Measurements from ENCODE around the gene DHX40. TPM values are rescaled to one million over a fixed set of nuclear protein-coding genes. Genes with fewer than 3 reads are reported as not detected.

The DHX40 gene
- total RNA-seq, 1 donor from 2014 or later: 17.1 TPM

DNA sequence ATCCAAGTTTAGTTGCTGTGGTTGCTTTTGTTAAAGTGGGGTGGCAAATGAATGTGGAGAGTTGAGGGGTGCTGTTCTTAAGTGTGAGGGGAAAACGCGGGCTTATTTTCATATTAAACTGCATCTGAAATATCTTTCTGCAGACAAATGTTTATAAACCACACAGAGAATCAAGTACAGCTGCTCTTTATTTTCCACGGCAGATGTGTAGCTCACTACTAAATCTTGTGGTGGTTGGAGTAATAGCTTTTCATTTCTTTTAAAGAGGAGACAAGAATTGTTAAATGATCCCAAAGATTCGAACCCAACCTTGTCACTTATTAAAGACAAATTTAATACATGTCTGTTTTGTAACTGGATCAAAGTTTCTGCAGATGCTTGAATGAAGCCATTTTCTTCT, 56.4 kb downstream of the DHX40 start:
- intact Hi-C loops (cut with micrococcal nuclease): loop anchor here (2.0 kb wide), 1 partner anchor 13 kb away; no protein-coding TSS in a partner anchor
- H3K9me3 Mint-ChIP-seq: no peaks in the 10 kb centered on the region
- H3K27me3 Mint-ChIP-seq (ENCODE audit: insufficient read depth): no peaks in the 10 kb centered on the region
- DNase-seq (ENCODE audit: low spot score): no peak
- H3K36me3 Mint-ChIP-seq (ENCODE audit: low read depth): peaks cover 14% of the 10 kb centered on the region
- H3K4me1 Mint-ChIP-seq (ENCODE audit: low read depth): peaks cover 70% of the 10 kb centered on the region
- peak overlapping the region; percentile 13 for H3K27ac Mint-ChIP-seq
- H3K4me3 Mint-ChIP-seq: peak overlapping the region; percentile 97

GRCh38 chr17:59623151-59623550, 57.7 kb downstream of the DHX40 start:
- DNase-seq (ENCODE audit: low spot score): no peak
- Mint-ChIP-seq H3K9me3 (no peaks in the 10 kb centered on the region), H3K36me3 (ENCODE audit: low read depth) (peaks cover 18% of the 10 kb centered on the region), H3K4me3 (peak overlapping the region; percentile 46), H3K27ac (peak overlapping the region; percentile 10), H3K27me3 (ENCODE audit: insufficient read depth) (no peaks in the 10 kb centered on the region), H3K4me1 (ENCODE audit: low read depth) (peaks cover 69% of the 10 kb centered on the region)
- intact Hi-C loops (cut with micrococcal nuclease): no loop called here

DNA sequence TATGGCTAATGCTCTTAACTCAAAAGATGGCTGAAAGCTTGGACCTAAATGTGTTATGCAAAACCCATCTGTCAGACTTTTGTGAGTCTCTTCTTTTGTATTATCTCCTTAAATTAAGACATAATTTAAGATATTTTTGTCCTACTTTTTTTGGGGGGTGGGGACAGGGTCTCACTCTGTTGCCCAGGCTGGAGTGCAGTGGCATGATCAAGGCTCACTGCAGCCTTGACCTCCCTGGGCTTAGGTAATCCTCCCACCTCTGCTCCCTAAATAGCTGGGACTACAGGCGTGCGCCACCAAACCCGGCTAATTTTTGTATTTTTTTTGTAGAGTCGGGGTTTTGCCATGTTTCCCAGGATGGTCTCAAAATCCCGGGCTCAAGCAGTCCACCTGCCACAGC, 61.3 kb downstream of the DHX40 start:
- no peaks in the 10 kb centered on the region for H3K9me3 Mint-ChIP-seq
- peaks cover 66% of the 10 kb centered on the region for H3K4me1 Mint-ChIP-seq (ENCODE audit: low read depth)
- no peak overlapping the region for H3K4me3 Mint-ChIP-seq
- DNase-seq (ENCODE audit: low spot score): no peak
- no peak overlapping the region for H3K27ac Mint-ChIP-seq
- H3K27me3 Mint-ChIP-seq (ENCODE audit: insufficient read depth): no peaks in the 10 kb centered on the region
- intact Hi-C loops (cut with micrococcal nuclease): loop anchor here (1.0 kb wide), 2 partner anchors 7 to 16 kb away; partner anchors contain the start of gene CLTC
- peaks cover 35% of the 10 kb centered on the region for H3K36me3 Mint-ChIP-seq (ENCODE audit: low read depth)

DNA sequence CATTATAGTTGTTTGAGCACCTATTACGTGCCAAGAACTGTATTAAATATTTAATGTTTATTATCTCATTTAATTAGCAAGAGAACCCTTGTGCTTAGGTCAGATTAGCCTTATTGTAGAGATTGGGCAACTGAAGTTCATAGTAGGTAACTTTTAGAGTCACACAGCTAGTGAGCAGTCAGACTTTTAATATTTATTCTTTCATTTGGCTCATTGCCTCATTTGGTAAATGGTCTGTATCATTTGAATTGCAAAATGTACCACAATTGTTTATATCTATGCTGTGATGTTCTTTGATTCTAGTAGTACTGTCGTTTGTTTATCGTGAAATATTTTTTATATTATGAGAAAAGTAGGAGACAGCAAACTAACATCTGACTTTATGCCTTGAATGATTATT, 61.9 kb downstream of the DHX40 start:
- no peaks in the 10 kb centered on the region for H3K9me3 Mint-ChIP-seq
- peaks cover 35% of the 10 kb centered on the region for H3K36me3 Mint-ChIP-seq (ENCODE audit: low read depth)
- DNase-seq (ENCODE audit: low spot score): no peak
- intact Hi-C loops (cut with micrococcal nuclease): loop anchor here (1.0 kb wide), 2 partner anchors 8 to 15 kb away; partner anchors contain the start of gene CLTC
- H3K4me3 Mint-ChIP-seq: no peak overlapping the region
- no peaks in the 10 kb centered on the region for H3K27me3 Mint-ChIP-seq (ENCODE audit: insufficient read depth)
- peak overlapping the region; percentile 75 for H3K27ac Mint-ChIP-seq
- H3K4me1 Mint-ChIP-seq (ENCODE audit: low read depth): peaks cover 62% of the 10 kb centered on the region

DNA sequence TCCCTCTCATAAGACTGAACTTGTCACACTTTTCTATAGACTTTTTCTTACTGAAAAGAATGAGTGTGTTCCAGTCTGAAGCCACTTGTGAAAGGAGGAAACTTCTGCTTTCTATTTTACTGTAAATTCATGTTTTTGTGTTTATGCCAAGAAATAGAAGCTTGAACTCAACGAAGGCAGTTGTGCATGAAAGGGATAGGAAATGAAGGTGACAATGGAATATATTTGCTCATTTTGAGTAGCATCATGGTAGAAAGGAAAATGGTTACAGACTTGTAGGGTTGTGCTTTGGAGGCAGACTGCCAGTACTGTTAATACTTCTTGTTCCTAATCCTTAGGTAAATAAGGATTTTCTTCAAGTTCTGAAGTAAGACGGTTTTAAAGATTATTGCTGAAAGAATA, 62.4 kb downstream of the DHX40 start:
- no peak for DNase-seq (ENCODE audit: low spot score)
- intact Hi-C loops (cut with micrococcal nuclease): loop anchor here (1.0 kb wide), 2 partner anchors 8 to 15 kb away; partner anchors contain the start of gene CLTC
- peaks cover 37% of the 10 kb centered on the region for H3K36me3 Mint-ChIP-seq (ENCODE audit: low read depth)
- peaks cover 62% of the 10 kb centered on the region for H3K4me1 Mint-ChIP-seq (ENCODE audit: low read depth)
- H3K27me3 Mint-ChIP-seq (ENCODE audit: insufficient read depth): no peaks in the 10 kb centered on the region
- H3K4me3 Mint-ChIP-seq: no peak overlapping the region
- H3K9me3 Mint-ChIP-seq: no peaks in the 10 kb centered on the region
- H3K27ac Mint-ChIP-seq: peak overlapping the region; percentile 75

- H3K36me3 Mint-ChIP-seq (ENCODE audit: low read depth): peaks cover 29% of the 10 kb centered on the region
- no peak for DNase-seq (ENCODE audit: low spot score)
- no peak overlapping the region for H3K27ac Mint-ChIP-seq
- H3K9me3 Mint-ChIP-seq: no peaks in the 10 kb centered on the region
- intact Hi-C loops (cut with micrococcal nuclease): no loop called here
- peaks cover 60% of the 10 kb centered on the region for H3K4me1 Mint-ChIP-seq (ENCODE audit: low read depth)
- no peaks in the 10 kb centered on the region for H3K27me3 Mint-ChIP-seq (ENCODE audit: insufficient read depth)
- H3K4me3 Mint-ChIP-seq: no peak overlapping the region
These were observed 63.8 kb downstream of the DHX40 start for GRCh38 chr17:59629174-59629573.

- Mint-ChIP-seq H3K4me1 (ENCODE audit: low read depth) (peaks cover 60% of the 10 kb centered on the region), H3K4me3 (no peak overlapping the region), H3K27ac (no peak overlapping the region), H3K27me3 (ENCODE audit: insufficient read depth) (no peaks in the 10 kb centered on the region), H3K9me3 (no peaks in the 10 kb centered on the region), H3K36me3 (ENCODE audit: low read depth) (peaks cover 27% of the 10 kb centered on the region)
- no peak for DNase-seq (ENCODE audit: low spot score)
- intact Hi-C loops (cut with micrococcal nuclease): no loop called here
These were observed 65.9 kb downstream of the DHX40 start for GRCh38 chr17:59631276-59631675.

DNA sequence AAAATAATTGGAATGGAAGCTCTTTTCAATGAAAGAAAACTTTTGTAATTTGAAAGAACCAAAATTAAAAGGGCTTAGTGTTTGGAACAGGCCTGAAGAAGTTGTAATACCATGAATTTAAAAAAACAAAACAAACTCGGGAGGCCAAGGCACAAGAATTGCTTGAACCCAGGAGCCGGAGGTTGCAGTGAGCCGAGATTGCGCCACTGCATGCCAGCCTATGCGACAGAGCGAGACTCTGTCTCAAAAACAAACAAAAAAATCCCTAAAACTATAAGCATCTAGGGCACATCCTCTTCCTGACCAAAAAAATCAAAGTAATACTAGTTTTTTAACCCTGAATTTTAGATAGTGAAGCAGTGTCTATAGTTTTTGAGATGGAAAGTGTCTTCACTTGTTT, 67.0 kb downstream of the DHX40 start:
- H3K4me3 Mint-ChIP-seq: no peak overlapping the region
- H3K9me3 Mint-ChIP-seq: no peaks in the 10 kb centered on the region
- intact Hi-C loops (cut with micrococcal nuclease): no loop called here
- peaks cover 28% of the 10 kb centered on the region for H3K36me3 Mint-ChIP-seq (ENCODE audit: low read depth)
- H3K4me1 Mint-ChIP-seq (ENCODE audit: low read depth): peaks cover 52% of the 10 kb centered on the region
- no peaks in the 10 kb centered on the region for H3K27me3 Mint-ChIP-seq (ENCODE audit: insufficient read depth)
- DNase-seq (ENCODE audit: low spot score): no peak
- peak overlapping the region; percentile 40 for H3K27ac Mint-ChIP-seq

GRCh38 chr17:59633658-59634359, 68.4 kb downstream of the DHX40 start:
- Mint-ChIP-seq H3K27ac (no peak overlapping the region), H3K4me3 (no peak overlapping the region), H3K4me1 (ENCODE audit: low read depth) (peaks cover 47% of the 10 kb centered on the region), H3K36me3 (ENCODE audit: low read depth) (peaks cover 22% of the 10 kb centered on the region), H3K27me3 (ENCODE audit: insufficient read depth) (no peaks in the 10 kb centered on the region), H3K9me3 (no peaks in the 10 kb centered on the region)
- DNase-seq (ENCODE audit: low spot score): no peak
- intact Hi-C loops (cut with micrococcal nuclease): loop anchor here (2.0 kb wide), 1 partner anchor 13 kb away; no protein-coding TSS in a partner anchor

DNA sequence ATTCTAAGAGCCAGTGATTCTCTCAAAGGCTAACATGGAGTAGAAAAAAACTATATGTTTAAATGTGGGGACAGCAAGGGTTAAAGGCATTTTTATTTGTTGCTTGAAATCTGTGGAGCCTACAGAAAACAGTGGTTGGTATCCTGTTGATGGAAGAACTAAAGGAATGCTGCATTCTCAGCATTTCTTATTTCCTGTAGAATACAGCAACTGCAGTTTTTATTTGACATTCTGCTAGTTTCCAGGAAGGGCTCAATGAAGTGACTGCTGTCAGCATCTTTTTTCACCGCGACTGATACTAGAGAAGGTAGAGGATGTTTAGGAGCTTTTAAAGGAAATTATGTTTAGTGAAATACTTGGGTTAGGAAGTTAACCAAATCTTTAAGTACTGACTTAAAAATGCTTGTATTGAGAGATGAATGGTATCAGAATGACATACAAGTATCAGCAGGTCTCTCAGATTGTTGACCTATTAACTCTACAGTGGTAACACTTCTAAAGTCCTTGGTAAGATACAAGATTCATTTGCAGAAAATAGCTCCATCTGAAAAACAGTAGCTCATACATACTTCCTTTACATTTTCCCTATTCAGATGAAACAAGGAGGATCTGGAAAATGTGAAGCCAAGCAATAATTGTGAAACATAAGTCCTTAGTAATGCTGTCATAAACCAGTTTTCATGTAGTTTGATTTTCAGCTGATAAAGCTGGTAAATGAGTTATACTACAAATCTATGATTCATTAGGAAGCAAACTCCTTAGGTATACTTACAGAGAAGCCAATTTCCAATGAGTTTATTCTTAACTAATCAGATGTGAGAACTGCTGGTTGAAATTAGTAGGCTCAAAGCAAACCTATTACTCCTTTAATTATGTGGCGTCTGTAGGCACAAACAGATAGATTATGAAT, 69.5 kb downstream of the DHX40 start:
- Mint-ChIP-seq H3K9me3 (no peaks in the 10 kb centered on the region), H3K4me1 (ENCODE audit: low read depth) (peaks cover 52% of the 10 kb centered on the region), H3K4me3 (peak overlapping the region; percentile 45), H3K27ac (peak overlapping the region; percentile 53), H3K36me3 (ENCODE audit: low read depth) (peaks cover 13% of the 10 kb centered on the region), H3K27me3 (ENCODE audit: insufficient read depth) (no peaks in the 10 kb centered on the region)
- intact Hi-C loops (cut with micrococcal nuclease): loop anchor here (2.0 kb wide), 1 partner anchor 14 kb away; no protein-coding TSS in a partner anchor
- no peak for DNase-seq (ENCODE audit: low spot score)

GRCh38 chr17:59637611-59638310, 72.4 kb downstream of the DHX40 start:
- no peak overlapping the region for H3K27ac Mint-ChIP-seq
- no peaks in the 10 kb centered on the region for H3K9me3 Mint-ChIP-seq
- no peaks in the 10 kb centered on the region for H3K27me3 Mint-ChIP-seq (ENCODE audit: insufficient read depth)
- peaks cover 58% of the 10 kb centered on the region for H3K4me1 Mint-ChIP-seq (ENCODE audit: low read depth)
- intact Hi-C loops (cut with micrococcal nuclease): no loop called here
- DNase-seq (ENCODE audit: low spot score): no peak
- no peak overlapping the region for H3K4me3 Mint-ChIP-seq
- H3K36me3 Mint-ChIP-seq (ENCODE audit: low read depth): peaks cover 5% of the 10 kb centered on the region

- no peak for DNase-seq (ENCODE audit: low spot score)
- intact Hi-C loops (cut with micrococcal nuclease): no loop called here
- Mint-ChIP-seq H3K4me3 (no peak overlapping the region), H3K9me3 (no peaks in the 10 kb centered on the region), H3K4me1 (ENCODE audit: low read depth) (peaks cover 56% of the 10 kb centered on the region), H3K27me3 (ENCODE audit: insufficient read depth) (no peaks in the 10 kb centered on the region), H3K36me3 (ENCODE audit: low read depth) (peaks cover 5% of the 10 kb centered on the region), H3K27ac (no peak overlapping the region)
These were observed 73.1 kb downstream of the DHX40 start for GRCh38 chr17:59638553-59638952.

Data from activated T-helper 1 cell treated with anti-CD3 and anti-CD28 coated beads, Interleukin-12 subunit alpha, Interleukin-12 subunit beta, Interleukin-2, Interleukin-4 antibody, amounts not matched to agents 30 ng/mL and 10 ng/mL and 1 ng/mL, durations not matched to agents 14 hours and 24 hours and 36 hours (primary cell).